GM12875 (cell line): ENCODE data around the gene PTPN14.

Experiments
- H3K4me3 ChIP-seq: one replicate; pipeline ENCODE4 v1.5.1; 2011; ENCODE audit warnings: low read depth, low read length, control low read depth
- TF ChIP-seq, protein P1 (sequence below): IDR thresholded peaks from 2 replicates; pipeline ENCODE4 v1.5.1; 2011; ENCODE audit warnings: low read depth, mild to moderate bottlenecking, control low read depth, inconsistent platforms, low read length, moderate library complexity, borderline replicate concordance; ENCODE audit not compliant: insufficient read depth

Gene PTPN14

DNA sequence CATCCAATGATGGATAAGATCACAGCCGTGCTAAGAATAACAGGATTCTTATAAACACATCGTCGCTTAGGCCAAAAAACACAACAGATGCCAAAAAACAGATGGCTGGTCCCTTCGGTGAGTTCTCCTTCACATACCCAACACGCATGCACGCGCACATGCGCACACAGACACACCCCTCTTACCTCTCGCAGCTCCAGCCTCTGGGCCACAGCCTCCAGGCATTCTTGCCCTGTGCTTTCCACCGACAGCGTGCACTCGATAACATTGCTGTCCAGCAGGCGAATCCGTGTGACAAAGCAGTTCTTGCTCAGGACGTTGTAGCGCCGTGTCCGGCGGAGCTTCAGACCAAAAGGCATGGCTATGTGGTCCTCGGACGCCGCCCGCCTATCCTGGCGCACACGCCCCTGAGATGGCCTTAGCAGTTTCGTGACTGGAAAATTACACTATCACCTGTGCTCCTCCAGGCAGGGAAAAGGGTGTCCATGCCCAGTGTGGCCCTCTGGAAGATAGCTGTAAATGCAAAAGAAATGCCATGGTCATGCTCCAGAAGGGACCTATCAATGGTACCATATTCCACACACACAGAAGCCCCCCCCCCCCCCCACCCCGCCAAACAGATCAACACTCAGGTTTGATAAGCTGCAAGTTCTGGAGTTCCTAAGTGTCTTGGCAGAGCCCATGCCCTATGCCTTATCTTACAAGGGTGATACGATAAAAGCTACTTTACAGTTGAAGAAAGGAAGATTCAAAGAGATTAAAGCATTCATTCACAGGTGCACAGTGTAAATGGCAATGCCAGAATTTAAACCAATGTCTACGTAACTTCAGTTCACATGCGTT, 86.7 kb downstream of the PTPN14 start:
- TF ChIP-seq, protein P1, sequence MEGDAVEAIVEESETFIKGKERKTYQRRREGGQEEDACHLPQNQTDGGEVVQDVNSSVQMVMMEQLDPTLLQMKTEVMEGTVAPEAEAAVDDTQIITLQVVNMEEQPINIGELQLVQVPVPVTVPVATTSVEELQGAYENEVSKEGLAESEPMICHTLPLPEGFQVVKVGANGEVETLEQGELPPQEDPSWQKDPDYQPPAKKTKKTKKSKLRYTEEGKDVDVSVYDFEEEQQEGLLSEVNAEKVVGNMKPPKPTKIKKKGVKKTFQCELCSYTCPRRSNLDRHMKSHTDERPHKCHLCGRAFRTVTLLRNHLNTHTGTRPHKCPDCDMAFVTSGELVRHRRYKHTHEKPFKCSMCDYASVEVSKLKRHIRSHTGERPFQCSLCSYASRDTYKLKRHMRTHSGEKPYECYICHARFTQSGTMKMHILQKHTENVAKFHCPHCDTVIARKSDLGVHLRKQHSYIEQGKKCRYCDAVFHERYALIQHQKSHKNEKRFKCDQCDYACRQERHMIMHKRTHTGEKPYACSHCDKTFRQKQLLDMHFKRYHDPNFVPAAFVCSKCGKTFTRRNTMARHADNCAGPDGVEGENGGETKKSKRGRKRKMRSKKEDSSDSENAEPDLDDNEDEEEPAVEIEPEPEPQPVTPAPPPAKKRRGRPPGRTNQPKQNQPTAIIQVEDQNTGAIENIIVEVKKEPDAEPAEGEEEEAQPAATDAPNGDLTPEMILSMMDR = no peak
- H3K4me3 ChIP-seq = no peak overlapping the region

DNA sequence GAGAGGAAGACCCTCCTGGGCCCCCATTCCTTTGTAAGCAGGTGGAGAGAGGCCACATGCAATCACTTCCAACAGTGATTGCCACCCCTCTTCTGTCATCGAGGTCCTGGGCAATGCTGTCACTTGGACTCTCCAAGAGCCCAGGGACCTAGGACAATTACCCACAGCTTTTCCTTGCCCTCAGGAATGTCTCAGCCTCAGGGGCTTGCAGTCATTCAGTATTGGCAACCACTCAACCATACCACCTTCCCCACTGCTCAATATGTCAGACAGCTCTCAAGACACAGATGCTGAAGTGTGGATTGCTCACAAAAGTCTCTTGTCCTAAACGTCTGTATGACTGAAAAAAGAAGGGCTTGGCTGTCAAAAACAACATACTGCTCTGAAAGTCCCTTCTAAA, 87.8 kb downstream of the PTPN14 start:
- no peak overlapping the region for H3K4me3 ChIP-seq
- TF ChIP-seq, protein P1 = no peak

DNA sequence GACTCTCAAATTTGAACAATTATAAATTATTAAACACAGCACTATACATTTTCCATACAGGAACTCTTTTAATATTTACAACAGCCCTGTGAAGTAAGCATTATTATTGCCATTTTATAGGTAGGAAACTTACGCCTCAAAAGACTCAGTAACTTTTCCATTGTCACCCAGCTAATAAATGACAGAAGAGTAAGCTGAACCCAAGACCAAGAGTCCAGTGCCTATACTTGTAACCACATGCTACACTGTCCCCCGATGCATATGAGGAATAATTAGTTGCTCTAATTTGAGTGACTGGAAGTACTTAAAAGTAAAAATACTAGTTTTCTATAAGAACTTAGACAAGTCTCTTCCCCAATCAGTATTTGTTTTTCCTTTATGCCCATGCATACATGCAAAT, 88.5 kb downstream of the PTPN14 start:
- no peak overlapping the region for H3K4me3 ChIP-seq
- TF ChIP-seq, protein P1 = no peak

DNA sequence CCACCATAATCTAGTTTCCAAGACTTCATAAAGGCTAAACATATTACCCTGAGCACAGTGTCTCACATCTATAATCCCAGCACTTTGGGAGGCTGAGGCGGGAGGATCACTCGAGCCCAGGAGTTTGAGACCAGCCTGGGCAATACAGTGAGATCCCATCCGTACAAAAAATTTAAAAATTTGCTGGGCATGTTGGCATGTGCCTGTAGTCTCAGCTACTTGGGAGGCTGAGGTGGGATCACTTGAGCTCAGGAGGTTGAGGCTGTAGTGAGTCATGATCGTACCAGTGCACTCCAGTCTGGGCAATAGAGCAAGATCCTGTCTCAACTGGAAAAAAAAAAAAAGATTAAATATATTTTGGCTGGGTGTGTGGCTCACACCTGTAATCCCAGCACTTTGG, 90.1 kb downstream of the PTPN14 start:
- TF ChIP-seq, protein P1 = no peak
- no peak overlapping the region for H3K4me3 ChIP-seq

DNA sequence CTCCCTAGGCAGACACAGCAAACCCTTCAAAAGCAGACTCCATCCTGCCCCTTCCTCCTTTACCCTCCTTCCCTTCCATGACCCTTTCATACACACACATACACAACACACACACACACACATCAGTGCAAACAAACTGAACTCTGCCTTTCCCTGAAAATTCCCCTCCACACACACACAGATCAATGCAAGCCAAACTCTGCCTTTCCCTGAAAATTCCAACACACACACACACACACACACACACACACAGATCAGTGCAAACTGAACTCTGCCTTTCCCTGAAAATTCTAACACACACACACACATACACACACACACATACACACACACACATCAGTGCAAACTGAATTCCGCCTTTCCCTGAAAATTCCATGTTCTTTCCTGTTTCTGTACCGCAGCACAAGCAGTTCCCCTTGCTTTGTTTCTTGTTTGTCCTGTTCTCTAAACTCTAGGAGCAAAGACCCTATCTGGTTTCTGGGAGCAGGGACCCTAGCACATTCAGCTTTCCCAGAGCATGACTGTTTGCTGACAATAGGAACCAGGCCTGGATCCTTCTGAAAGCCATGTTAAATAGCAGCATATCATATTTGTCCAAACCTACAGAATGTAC, 91.0 kb downstream of the PTPN14 start:
- no peak overlapping the region for H3K4me3 ChIP-seq
- TF ChIP-seq, protein P1 = no peak

DNA sequence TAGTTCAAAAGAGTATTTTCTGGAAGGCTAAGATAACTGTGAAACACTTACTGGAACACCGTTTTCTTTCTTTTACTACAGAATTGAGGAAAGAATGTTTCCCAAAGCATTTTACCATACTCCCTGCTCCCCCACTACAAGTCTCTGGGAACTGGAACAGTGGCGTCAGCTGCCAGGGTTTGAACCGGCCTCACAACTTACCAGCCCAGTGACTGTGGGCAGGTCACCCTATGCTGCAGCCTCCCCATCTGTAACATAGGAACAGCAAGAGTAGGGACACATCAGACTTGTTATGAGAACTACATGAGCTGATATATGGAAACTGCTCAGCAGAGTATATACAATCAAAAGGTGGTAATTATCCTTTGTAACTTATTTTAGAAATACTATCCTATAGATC, 91.5 kb downstream of the PTPN14 start:
- TF ChIP-seq, protein P1 = no peak
- no peak overlapping the region for H3K4me3 ChIP-seq

DNA sequence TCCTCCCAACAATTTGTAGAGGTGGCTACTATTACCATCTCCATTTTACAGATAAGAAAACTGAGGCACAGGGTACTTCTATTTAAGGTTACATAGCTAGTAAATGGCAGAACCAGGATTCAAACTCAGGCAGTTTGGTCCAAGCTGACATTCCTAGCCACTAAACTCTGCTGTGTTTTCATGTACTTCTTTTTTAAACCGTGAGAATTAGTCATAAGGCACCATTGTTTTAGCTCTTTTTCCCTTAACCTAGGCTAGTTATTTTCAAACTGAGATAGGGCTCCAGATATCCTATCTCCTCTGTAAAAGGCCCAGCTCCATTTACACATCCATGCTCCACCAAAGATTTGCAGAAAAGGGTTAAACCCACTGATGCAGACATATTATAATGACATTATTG, 92.9 kb downstream of the PTPN14 start:
- TF ChIP-seq, protein P1 = no peak

More for the DNA sequence above, 92.9 kb downstream of the PTPN14 start:
- H3K4me3 ChIP-seq = no peak overlapping the region
